ENCODE data around the gene SFMBT1.

DNA sequence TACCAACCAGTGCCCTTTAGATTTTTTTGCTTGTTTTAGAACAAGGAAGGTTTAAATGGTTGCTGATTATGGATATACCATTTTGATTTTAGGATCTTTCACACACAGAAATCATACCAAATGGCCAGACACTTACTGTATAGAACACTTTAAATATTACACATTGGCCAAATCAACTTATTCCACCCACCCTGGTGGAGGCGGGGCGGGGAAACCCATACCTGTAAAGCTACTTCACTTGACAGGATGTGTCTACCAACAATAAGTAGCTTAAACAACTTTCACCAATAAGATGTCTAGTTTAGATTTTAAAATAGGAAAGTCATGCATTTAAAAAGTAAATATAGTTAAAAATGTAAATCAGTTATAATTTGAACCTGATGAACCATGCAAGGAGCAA lies 17.0 kb upstream of the SFMBT1 start:
- TF ChIP-seq GATA3 (IDR thresholded peaks at IDR 0.05; ENCODE audit: low read depth, low read length), result no peak
- no peak for TF ChIP-seq GATA2 (IDR thresholded peaks at IDR 0.05; ENCODE audit: low read depth, low read length)
